Sigmoid colon (tissue), 7 donors: Measurements from ENCODE around the gene MAPK12. TPM values are rescaled to one million over a fixed set of nuclear protein-coding genes. Genes with fewer than 3 reads are reported as not detected.
A peak's percentile ranks its signal among the peaks of the same experiment; 100 is the strongest.

ENCODE experiments used
- DNase-seq: peaks from one replicate; pipeline ENCODE4 v3.0.0-alpha.2; 2019
- H3K27ac ChIP-seq, 4 donors: fragments of 200-600 bp; sonication (generic); one replicate each; pipeline ENCODE4 v1.5.1; 2016 to 2019; ENCODE audit warnings: mild to moderate bottlenecking in 1 of 4
- H3K27me3 ChIP-seq, 3 donors: fragments of 200-600 bp; sonication (generic); one replicate each; pipeline ENCODE4 v1.5.1; 2019; ENCODE audit warnings: mild to moderate bottlenecking in 1 of 3
- H3K36me3 ChIP-seq, 4 donors: fragments of 200-600 bp; sonication (generic); one replicate each; pipeline ENCODE4 v1.5.1; 2016 to 2019
- H3K4me1 ChIP-seq, 4 donors: fragments of 200-600 bp; sonication (generic); one replicate each; pipeline ENCODE4 v1.5.1; 2017 to 2019
- H3K4me3 ChIP-seq, 4 donors: fragments of 200-600 bp; sonication (generic); one replicate each; pipeline ENCODE4 v1.5.1; 2017 to 2019; ENCODE audit warnings: mild to moderate bottlenecking in 2 of 4, moderate library complexity in 1 of 4
- H3K9me3 ChIP-seq, 4 donors: fragments of 200-600 bp in 3 of 4; sonication (generic) in 3 of 4; one replicate each; pipeline versions ENCODE4 v1.5.1 to v1.6.1; 2013 to 2019
- CTCF ChIP-seq, 4 experiments: fragments of 450-650 bp in 3 of 4; fragments of 200-600 bp in 1 of 4; IDR thresholded peaks; one replicate each; pipeline ENCODE4 v1.5.1; 2016 to 2019; ENCODE audit warnings: antibody characterized with exemption in 4 of 4, mild to moderate bottlenecking in 3 of 4, moderate library complexity in 2 of 4
- EP300 ChIP-seq, 4 donors: sonication (generic); formaldehyde crosslinking; IDR thresholded peaks; one replicate each; pipeline ENCODE4 v1.6.1; 2017; ENCODE audit warnings: antibody characterized with exemption in 4 of 4
- POLR2A ChIP-seq, 2 donors: fragments of 450-650 bp; IDR thresholded peaks; one replicate each; pipeline ENCODE4 v1.6.1; 2016; ENCODE audit warnings: antibody characterized with exemption in 2 of 2, mild to moderate bottlenecking in 2 of 2, moderate library complexity in 2 of 2
- POLR2AphosphoS5 ChIP-seq, 4 donors: sonication (generic); formaldehyde crosslinking; IDR thresholded peaks; one replicate each; pipeline ENCODE4 v1.6.1; 2017; ENCODE audit warnings: antibody characterized with exemption in 4 of 4
- WGBS, 2 donors: extraction: QIAGEN DNeasy Blood & Tissue Kit; methylation state at CpG; one replicate each; pipeline ENCODE4 v1.1.7; 2013; 5-methylcytosine and 5-hydroxymethylcytosine counted together
- intact Hi-C: fragments of 100-400 bp; cut with DNase I; formaldehyde crosslinking; loops from one replicate; pipeline ENCODE4 v1.15.1; 2023
- polyA plus RNA-seq, 3 donors: library from polyadenylated mRNA; stranded (reverse); fragments of 200-250 nt; gene quantifications; one replicate each; pipeline ENCODE4 v1.2.3, GENCODE V29; 2013
- total RNA-seq, 4 donors: library from RNA; depleted of rRNA; stranded (reverse); fragments of >200 nt; gene quantifications; one replicate each; pipeline ENCODE4 v1.1.0, GENCODE V29; 2016
- donor health status: healthy with polysubstance abuse.
- donor health status: Bipolar disorder and iron deficiency.
- donor health status: healthy.

Gene MAPK12
- 1 to 10 TPM; 2.5 to 10.0 (median 6.7) TPM for total RNA-seq
- 1 to 10 TPM in 2 of 3 donors, under 1 TPM in 1; 0.60 to 6.0 (median 2.1) TPM for polyA plus RNA-seq

- H3K27ac ChIP-seq, result peak within 1 kb of the TSS; percentile 8 to 52 (median 44)
- TF ChIP-seq POLR2AphosphoS5 (IDR thresholded peaks at IDR 0.05) (no peak), EP300 (IDR thresholded peaks at IDR 0.05) (no peak), CTCF (IDR thresholded peaks at IDR 0.05) (no peak), POLR2A (IDR thresholded peaks at IDR 0.05) (no peak)
- peak within 1 kb of the TSS; percentile 19 to 53 (median 44) for H3K4me3 ChIP-seq
- no peaks in the 10 kb centered on the region for H3K9me3 ChIP-seq
- no peak for DNase-seq
- no peaks in the 10 kb centered on the region for H3K36me3 ChIP-seq
- intact Hi-C loops, result no loop called here
- H3K4me1 ChIP-seq, result peaks cover 0 to 21% (median 21%) of the 10 kb centered on the region in 4 donors
- H3K27me3 ChIP-seq, result peaks cover 17 to 70% (median 46%) of the 10 kb centered on the region in 3 donors
- WGBS, 2 donors, result 3% methylated on average over 61 of the region's 61 CpGs
Measured at GRCh38 chr22:50261615-50262459, at the start of gene MAPK12. TSS of gene MAPK12 (minus strand) at chr22:50261683. CDS start at chr22:50261509, 174 bp downstream.

- DNase-seq, result no peak
- 93 to 94% methylated on average over 16 of the region's 16 CpGs for WGBS, 2 donors
- no peaks in the 10 kb centered on the region for H3K36me3 ChIP-seq
- H3K27me3 ChIP-seq, result no peaks in the 10 kb centered on the region
- TF ChIP-seq CTCF (IDR thresholded peaks at IDR 0.05), result no peak
- no peak for TF ChIP-seq POLR2AphosphoS5 (IDR thresholded peaks at IDR 0.05)
- no peak for TF ChIP-seq EP300 (IDR thresholded peaks at IDR 0.05)
- no peak for TF ChIP-seq POLR2A (IDR thresholded peaks at IDR 0.05)
- no peaks in the 10 kb centered on the region for H3K9me3 ChIP-seq
- H3K27ac ChIP-seq, result no peak overlapping the region
- H3K4me1 ChIP-seq, result peaks cover 0 to 30% (median 19%) of the 10 kb centered on the region in 4 donors
- H3K4me3 ChIP-seq, result no peak overlapping the region
- intact Hi-C loops, result no loop called here
Measured at GRCh38 chr22:50310949-50311444, 49.5 kb upstream of the MAPK12 start.

- no peak overlapping the region for H3K4me3 ChIP-seq
- peaks cover 0 to 38% (median 27%) of the 10 kb centered on the region in 4 donors for H3K4me1 ChIP-seq
- no peak for TF ChIP-seq POLR2A (IDR thresholded peaks at IDR 0.05)
- peak overlapping the region in 1 of 4 donors; percentile 91 for H3K27ac ChIP-seq
- 90 to 91% methylated on average over 21 of the region's 21 CpGs for WGBS, 2 donors
- no peaks in the 10 kb centered on the region for H3K36me3 ChIP-seq
- no peaks in the 10 kb centered on the region for H3K9me3 ChIP-seq
- intact Hi-C loops, result no loop called here
- no peaks in the 10 kb centered on the region for H3K27me3 ChIP-seq
- no peak for DNase-seq
Measured at GRCh38 chr22:50310031-50310722, 48.7 kb upstream of the MAPK12 start.

- intact Hi-C loops, result no loop called here
- H3K9me3 ChIP-seq, result no peaks in the 10 kb centered on the region
- TF ChIP-seq POLR2A (IDR thresholded peaks at IDR 0.05) (no peak), POLR2AphosphoS5 (IDR thresholded peaks at IDR 0.05) (no peak), EP300 (IDR thresholded peaks at IDR 0.05) (no peak), CTCF (IDR thresholded peaks at IDR 0.05) (no peak)
- peaks cover 0 to 44% (median 33%) of the 10 kb centered on the region in 4 donors for H3K4me1 ChIP-seq
- H3K4me3 ChIP-seq, result no peak overlapping the region
- no peak for DNase-seq
- no peaks in the 10 kb centered on the region for H3K27me3 ChIP-seq
- 69 to 87% methylated on average over 7 of the region's 7 CpGs for WGBS, 2 donors
- H3K36me3 ChIP-seq, result no peaks in the 10 kb centered on the region
- H3K27ac ChIP-seq, result peak overlapping the region in 3 of 4 donors; percentile 89 to 96 (median 91)
Measured at GRCh38 chr22:50309601-50309991, 48.1 kb upstream of the MAPK12 start.
